ENCODE data around the gene CARHSP1.
"Not testable (repeated sequence)": the region's sequence is repeated elsewhere in the genome, so short reads cannot be mapped to it uniquely, and the experiment has no call there.

CARHSP1 gene

DNA sequence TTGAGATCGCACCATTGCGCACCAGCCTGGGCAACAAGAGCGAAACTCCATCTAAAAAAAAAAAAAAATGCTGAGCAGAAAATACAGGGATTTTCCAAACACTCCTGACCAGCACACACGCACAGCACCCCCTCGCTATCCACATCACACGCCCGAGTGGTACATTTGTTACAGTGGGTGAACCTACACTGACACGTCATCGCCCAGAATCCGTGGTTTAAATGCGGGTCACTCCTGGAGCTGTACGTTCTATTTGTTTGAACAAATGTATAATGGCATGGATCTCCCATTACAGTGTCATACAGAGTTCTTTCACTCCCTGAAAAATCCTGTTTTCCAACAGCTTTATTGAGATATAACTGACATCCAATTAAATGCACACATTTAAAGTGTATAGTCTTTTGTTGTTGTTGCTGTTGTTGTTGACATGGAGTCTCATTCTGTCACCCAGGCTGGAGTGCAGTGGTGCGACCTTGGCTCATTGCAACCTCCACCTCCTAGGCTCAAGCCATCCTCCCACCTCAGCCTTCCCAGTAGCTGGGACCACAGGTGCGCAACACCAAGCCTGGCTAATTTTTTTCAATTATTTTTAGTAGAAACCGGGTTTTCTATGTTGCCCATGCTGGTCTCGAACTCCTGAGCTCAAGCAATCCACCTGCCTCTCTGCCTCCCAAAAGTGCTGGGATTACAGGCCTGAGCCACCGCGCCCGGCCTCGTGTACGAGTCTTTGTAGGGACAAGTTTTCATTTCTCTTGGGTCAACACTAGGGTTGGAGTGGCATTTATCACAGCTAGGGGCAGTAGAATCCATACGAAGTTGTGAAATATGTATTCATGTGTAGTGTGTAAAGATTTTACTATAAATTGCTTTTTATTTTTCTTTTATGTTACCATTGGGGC lies 4.4 kb upstream of the CARHSP1 start:
- ChIA-PET CTCF (interaction anchor here (0.6 to 4.3 kb wide), 12 partner anchors 8 to 301 kb away, joined by 3 to 36 read pairs (median 3); partner anchors contain the start of gene LITAFD), POLR2A (no interaction called here)
- Histone ChIP-seq H3K36me3 (ENCODE audit: control insufficient read depth in 4 of 4, insufficient read depth in 4 of 4, low read length in 3 of 4) (no peaks in the 10 kb centered on the region), H3K4me3 (ENCODE audit: control insufficient read depth in 1 of 7, extremely low read depth in 1 of 7, insufficient read depth in 4 of 7, low read depth in 2 of 7, low read length in 6 of 7) (no peak overlapping the region), H3K4me1 (ENCODE audit: control extremely low read depth in 1 of 4, control insufficient read depth in 4 of 4, insufficient read depth in 4 of 4, low read length in 3 of 4) (peaks cover 0 to 37% (median 19%) of the 10 kb centered on the region in 4 experiments), H3K27ac (ENCODE audit: insufficient read depth in 1 of 2, low read depth in 1 of 2, low read length in 2 of 2, poor library complexity in 1 of 2, severe bottlenecking in 2 of 2) (no peak overlapping the region), H3K27me3 (replicated peaks in 2 of 5; ENCODE audit: control insufficient read depth in 4 of 5, insufficient read depth in 5 of 5, low read length in 4 of 5) (no peaks in the 10 kb centered on the region), H3K9me3 (ENCODE audit: control extremely low read depth in 1 of 5, control insufficient read depth in 4 of 5, insufficient read depth in 2 of 5, low read depth in 1 of 5, low read length in 4 of 5) (no peaks in the 10 kb centered on the region)
- WGBS (ENCODE audit: insufficient coverage) = 98% methylated on average over 15 of the region's 22 CpGs
- peak in 2 of 3 donors; percentile 33 to 43 for DNase-seq

DNA sequence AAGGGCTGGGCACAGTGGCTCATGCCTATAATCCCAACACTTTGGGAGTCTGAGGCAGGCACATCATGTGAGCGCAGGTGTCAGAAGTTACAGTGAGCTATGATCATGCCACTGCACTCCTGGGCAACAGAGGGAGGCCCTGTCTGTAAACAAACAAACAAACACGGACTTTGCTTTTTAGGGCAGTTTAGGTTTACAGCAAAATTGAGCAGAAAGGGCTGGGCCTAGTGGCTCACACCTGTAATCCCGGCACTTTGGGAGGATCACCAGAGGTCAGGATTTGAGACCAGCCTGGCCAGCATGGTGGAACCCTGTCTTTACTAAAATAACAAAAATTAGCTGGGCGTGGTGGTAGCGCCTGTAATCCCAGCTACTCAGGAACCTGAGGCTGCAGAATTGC lies 3.3 kb upstream of the CARHSP1 start:
- H3K9me3 ChIP-seq (ENCODE audit: control extremely low read depth in 1 of 5, control insufficient read depth in 4 of 5, insufficient read depth in 2 of 5, low read depth in 1 of 5, low read length in 4 of 5) = no peaks in the 10 kb centered on the region
- H3K27ac ChIP-seq (ENCODE audit: insufficient read depth in 1 of 2, low read depth in 1 of 2, low read length in 2 of 2, poor library complexity in 1 of 2, severe bottlenecking in 2 of 2) = no peak overlapping the region
- H3K27me3 ChIP-seq (replicated peaks in 2 of 5; ENCODE audit: control insufficient read depth in 4 of 5, insufficient read depth in 5 of 5, low read length in 4 of 5) = no peaks in the 10 kb centered on the region
- no peak overlapping the region for H3K4me3 ChIP-seq (ENCODE audit: control insufficient read depth in 1 of 7, extremely low read depth in 1 of 7, insufficient read depth in 4 of 7, low read depth in 2 of 7, low read length in 6 of 7)
- DNase-seq = no peak
- CTCF ChIA-PET = interaction anchor here (0.8 to 4.3 kb wide), 5 partner anchors 10 to 19 kb away, joined by 3 to 36 read pairs (median 3); partner anchors contain the start of gene LITAFD
- POLR2A ChIA-PET = no interaction called here
- H3K4me1 ChIP-seq (ENCODE audit: control extremely low read depth in 1 of 4, control insufficient read depth in 4 of 4, insufficient read depth in 4 of 4, low read length in 3 of 4) = peaks cover 3 to 48% (median 30%) of the 10 kb centered on the region in 4 experiments
- WGBS (ENCODE audit: insufficient coverage) = 99% methylated on average over 5 of the region's 5 CpGs
- H3K36me3 ChIP-seq (ENCODE audit: control insufficient read depth in 4 of 4, insufficient read depth in 4 of 4, low read length in 3 of 4) = no peaks in the 10 kb centered on the region

DNA sequence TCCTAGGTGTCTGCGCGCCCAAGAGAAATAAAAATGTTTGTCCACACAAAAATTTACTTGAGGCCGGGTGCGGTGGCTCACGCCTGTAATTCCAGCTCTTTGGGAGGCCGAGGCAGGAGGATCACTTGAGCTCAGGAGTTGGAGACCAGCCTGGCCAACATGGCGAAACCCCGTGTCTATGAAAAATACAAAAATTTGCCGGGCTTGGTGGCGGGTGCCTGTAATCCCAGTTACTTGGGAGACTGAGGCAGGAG lies 1.1 kb upstream of the CARHSP1 start:
- H3K4me1 ChIP-seq (ENCODE audit: control extremely low read depth in 1 of 4, control insufficient read depth in 4 of 4, insufficient read depth in 4 of 4, low read length in 3 of 4) = peaks cover 3 to 63% (median 41%) of the 10 kb centered on the region in 4 experiments
- DNase-seq; H3K36me3 ChIP-seq (ENCODE audit: control insufficient read depth in 4 of 4, insufficient read depth in 4 of 4, low read length in 3 of 4); H3K27ac ChIP-seq (ENCODE audit: insufficient read depth in 1 of 2, low read depth in 1 of 2, low read length in 2 of 2, poor library complexity in 1 of 2, severe bottlenecking in 2 of 2); H3K27me3 ChIP-seq (replicated peaks in 2 of 5; ENCODE audit: control insufficient read depth in 4 of 5, insufficient read depth in 5 of 5, low read length in 4 of 5); H3K9me3 ChIP-seq (ENCODE audit: control extremely low read depth in 1 of 5, control insufficient read depth in 4 of 5, insufficient read depth in 2 of 5, low read depth in 1 of 5, low read length in 4 of 5); POLR2A ChIA-PET: not testable (repeated sequence)
- WGBS (ENCODE audit: insufficient coverage) = 98% methylated on average over 9 of the region's 10 CpGs
- peak overlapping the region in 1 of 7 experiments; percentile 82 for H3K4me3 ChIP-seq (ENCODE audit: control insufficient read depth in 1 of 7, extremely low read depth in 1 of 7, insufficient read depth in 4 of 7, low read depth in 2 of 7, low read length in 6 of 7)
- CTCF ChIA-PET = interaction anchor here (1.2 to 4.3 kb wide), 3 partner anchors 10 to 20 kb away, joined by 3 to 36 read pairs (median 5); partner anchors contain the start of gene LITAFD

DNA sequence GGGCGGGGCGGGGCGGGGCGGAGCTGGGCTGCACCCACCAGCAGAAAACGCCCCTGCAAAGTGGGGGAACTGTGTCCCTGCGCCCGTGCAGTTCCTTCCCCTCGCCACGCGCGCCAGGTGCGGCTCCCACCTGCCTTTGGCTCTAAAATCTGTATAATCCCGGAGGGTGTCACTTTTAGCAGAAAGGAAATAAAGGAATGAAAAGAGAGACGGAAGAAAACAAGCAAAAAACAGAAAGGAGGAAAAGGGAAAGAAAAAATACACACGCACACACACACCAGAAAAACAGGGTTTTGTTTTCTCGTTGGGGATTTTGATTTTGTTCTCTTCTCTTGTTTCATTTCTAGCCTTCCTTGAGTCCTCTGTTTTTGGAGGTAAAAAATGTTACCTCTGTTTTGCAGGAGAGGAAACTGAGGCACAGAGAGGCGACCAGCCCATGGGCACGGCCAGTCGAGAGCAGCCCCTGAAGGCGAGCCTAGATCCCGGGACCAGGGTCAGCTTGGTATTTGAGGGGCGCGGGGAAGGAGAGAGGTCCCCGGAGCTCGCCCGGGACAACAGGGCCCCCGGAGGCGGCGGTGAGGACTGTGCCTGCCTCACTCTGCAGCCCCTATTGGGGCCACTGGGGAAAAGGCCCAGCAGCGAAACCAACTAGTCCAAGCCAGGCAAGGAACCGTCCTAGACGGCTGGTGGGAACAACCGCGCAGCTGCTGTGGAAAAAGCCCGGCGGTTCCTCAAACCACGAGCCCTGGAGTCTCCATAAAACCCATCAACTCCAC lies 594 bp upstream of the CARHSP1 start:
- ChIA-PET CTCF (interaction anchor here (0.9 to 4.3 kb wide), 7 partner anchors 9 to 233 kb away, joined by 3 to 36 read pairs (median 5); partner anchors contain the start of gene LITAFD), POLR2A (interaction anchor here (0.7 to 1.3 kb wide), 3 partner anchors 11 to 222 kb away, joined by 3 to 6 read pairs (median 5); partner anchors contain the start of gene HAPSTR1)
- Histone ChIP-seq H3K27ac (ENCODE audit: insufficient read depth in 1 of 2, low read depth in 1 of 2, low read length in 2 of 2, poor library complexity in 1 of 2, severe bottlenecking in 2 of 2) (no peak overlapping the region), H3K27me3 (replicated peaks in 2 of 5; ENCODE audit: control insufficient read depth in 4 of 5, insufficient read depth in 5 of 5, low read length in 4 of 5) (no peaks in the 10 kb centered on the region), H3K36me3 (ENCODE audit: control insufficient read depth in 4 of 4, insufficient read depth in 4 of 4, low read length in 3 of 4) (peaks cover 0 to 3% (median 0%) of the 10 kb centered on the region in 4 experiments), H3K4me1 (ENCODE audit: control extremely low read depth in 1 of 4, control insufficient read depth in 4 of 4, insufficient read depth in 4 of 4, low read length in 3 of 4) (peaks cover 3 to 67% (median 41%) of the 10 kb centered on the region in 4 experiments), H3K4me3 (ENCODE audit: control insufficient read depth in 1 of 7, extremely low read depth in 1 of 7, insufficient read depth in 4 of 7, low read depth in 2 of 7, low read length in 6 of 7) (peak overlapping the region in 6 of 7 experiments; percentile 52 to 82 (median 66)), H3K9me3 (ENCODE audit: control extremely low read depth in 1 of 5, control insufficient read depth in 4 of 5, insufficient read depth in 2 of 5, low read depth in 1 of 5, low read length in 4 of 5) (no peaks in the 10 kb centered on the region)
- DNase-seq = peak in 2 of 3 donors; percentile 46 to 58
- 25% methylated on average over 25 of the region's 37 CpGs for WGBS (ENCODE audit: insufficient coverage)

DNA sequence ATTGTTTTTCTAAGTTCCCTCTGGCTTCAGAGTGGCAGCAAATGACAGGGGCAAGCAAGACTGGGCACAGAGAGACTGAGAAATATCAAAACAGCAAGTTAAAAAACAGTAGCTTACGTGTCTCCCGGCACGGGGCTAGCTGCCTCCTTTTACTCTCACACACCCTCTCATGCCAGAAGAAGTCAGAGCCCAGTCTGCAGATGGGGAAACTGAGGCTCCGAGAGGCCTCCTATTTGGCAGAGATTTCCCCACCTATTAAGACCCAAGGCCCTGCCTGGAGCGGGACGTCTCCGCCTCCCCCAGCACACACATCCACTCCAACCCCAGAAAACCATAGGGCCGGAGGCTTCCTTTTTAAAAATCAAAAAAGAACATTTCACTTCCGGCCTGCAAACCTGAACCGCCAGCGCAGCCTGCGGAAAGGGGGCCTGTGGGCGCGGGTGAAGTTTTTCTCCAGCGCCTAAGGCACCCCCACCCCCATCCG lies 832 bp downstream of the CARHSP1 start:
- peak; percentile 30 to 92 (median 85) for DNase-seq
- Histone ChIP-seq H3K9me3 (ENCODE audit: control extremely low read depth in 1 of 5, control insufficient read depth in 4 of 5, insufficient read depth in 2 of 5, low read depth in 1 of 5, low read length in 4 of 5) (no peaks in the 10 kb centered on the region), H3K27ac (ENCODE audit: insufficient read depth in 1 of 2, low read depth in 1 of 2, low read length in 2 of 2, poor library complexity in 1 of 2, severe bottlenecking in 2 of 2) (peak overlapping the region in 1 of 2 experiments; percentile 67), H3K36me3 (ENCODE audit: control insufficient read depth in 4 of 4, insufficient read depth in 4 of 4, low read length in 3 of 4) (peaks cover 0 to 9% (median 0%) of the 10 kb centered on the region in 4 experiments), H3K4me1 (ENCODE audit: control extremely low read depth in 1 of 4, control insufficient read depth in 4 of 4, insufficient read depth in 4 of 4, low read length in 3 of 4) (peaks cover 3 to 69% (median 40%) of the 10 kb centered on the region in 4 experiments), H3K27me3 (replicated peaks in 2 of 5; ENCODE audit: control insufficient read depth in 4 of 5, insufficient read depth in 5 of 5, low read length in 4 of 5) (no peaks in the 10 kb centered on the region), H3K4me3 (ENCODE audit: control insufficient read depth in 1 of 7, extremely low read depth in 1 of 7, insufficient read depth in 4 of 7, low read depth in 2 of 7, low read length in 6 of 7) (peak overlapping the region; percentile 54 to 87 (median 70))
- 0% methylated on average over 6 of the region's 16 CpGs for WGBS (ENCODE audit: insufficient coverage)
- ChIA-PET CTCF (interaction anchor here (1.0 to 1.8 kb wide), 4 partner anchors 12 to 234 kb away, joined by 3 to 5 read pairs (median 4); no protein-coding TSS in a partner anchor), POLR2A (interaction anchor here (1.3 to 1.5 kb wide), 2 partner anchors 10 to 73 kb away, joined by 3 to 5 read pairs; no protein-coding TSS in a partner anchor)

DNA sequence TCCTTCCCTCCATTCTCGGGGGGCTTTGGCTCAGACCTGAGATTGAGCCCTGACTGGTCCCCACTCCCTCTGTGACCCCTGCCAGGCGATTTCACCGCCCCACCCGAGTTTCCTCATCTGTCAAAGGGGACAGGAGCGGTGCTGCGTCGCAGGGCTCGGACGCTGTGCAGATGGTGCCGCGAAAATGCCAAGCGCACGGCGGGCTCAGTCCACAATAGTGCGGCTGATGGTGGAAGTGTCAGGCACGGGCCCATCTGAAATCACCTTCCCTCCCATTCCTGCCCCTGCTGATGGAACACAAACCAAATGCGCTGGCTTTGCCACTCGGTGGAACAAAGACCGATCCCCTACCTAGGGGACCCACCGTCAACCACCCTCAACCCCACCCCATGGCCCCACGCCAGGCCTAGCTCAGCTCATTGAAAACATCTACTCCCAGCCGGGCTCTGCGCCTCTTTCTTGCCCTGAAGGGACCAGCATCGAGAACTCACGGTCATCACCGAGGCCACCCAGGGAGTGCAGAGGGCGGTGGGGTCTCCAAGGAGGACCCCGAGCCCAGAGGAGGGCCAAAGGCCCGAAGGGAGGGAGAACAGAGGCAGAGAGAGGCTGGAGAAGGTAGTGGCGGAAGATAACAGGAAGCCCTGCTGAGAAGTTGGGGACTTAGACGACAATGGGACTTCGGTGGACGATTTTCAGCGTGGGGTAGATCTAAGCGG lies 1.4 kb downstream of the CARHSP1 start:
- CTCF ChIA-PET = interaction anchor here (1.0 to 1.8 kb wide), 2 partner anchors 12 to 235 kb away, joined by 3 read pairs; no protein-coding TSS in a partner anchor
- Histone ChIP-seq H3K4me1 (ENCODE audit: control extremely low read depth in 1 of 4, control insufficient read depth in 4 of 4, insufficient read depth in 4 of 4, low read length in 3 of 4) (peaks cover 3 to 69% (median 40%) of the 10 kb centered on the region in 4 experiments), H3K9me3 (ENCODE audit: control extremely low read depth in 1 of 5, control insufficient read depth in 4 of 5, insufficient read depth in 2 of 5, low read depth in 1 of 5, low read length in 4 of 5) (no peaks in the 10 kb centered on the region), H3K27ac (ENCODE audit: insufficient read depth in 1 of 2, low read depth in 1 of 2, low read length in 2 of 2, poor library complexity in 1 of 2, severe bottlenecking in 2 of 2) (peak overlapping the region in 1 of 2 experiments; percentile 67), H3K36me3 (ENCODE audit: control insufficient read depth in 4 of 4, insufficient read depth in 4 of 4, low read length in 3 of 4) (peaks cover 0 to 9% (median 0%) of the 10 kb centered on the region in 4 experiments), H3K27me3 (replicated peaks in 2 of 5; ENCODE audit: control insufficient read depth in 4 of 5, insufficient read depth in 5 of 5, low read length in 4 of 5) (no peaks in the 10 kb centered on the region), H3K4me3 (ENCODE audit: control insufficient read depth in 1 of 7, extremely low read depth in 1 of 7, insufficient read depth in 4 of 7, low read depth in 2 of 7, low read length in 6 of 7) (peak overlapping the region; percentile 54 to 87 (median 70))
- peak in 1 of 3 donors; percentile 41 for DNase-seq
- WGBS (ENCODE audit: insufficient coverage) = 12% methylated on average over 30 of the region's 35 CpGs
- POLR2A ChIA-PET = interaction anchor here (1.5 kb wide), 1 partner anchor 73 kb away, joined by 3 read pairs; no protein-coding TSS in a partner anchor
